IPS DF 6.9 (cell line): ENCODE measurements around the gene XXYLT1.

Source experiments
- DNase-seq: peaks from one replicate; pipeline ENCODE4 v3.0.0-alpha.2; 2013; ENCODE audit warnings: low read depth, low spot score
- H3K27ac ChIP-seq: one replicate; pipeline ENCODE4 v1.5.1; 2013; ENCODE audit warnings: low read length, control low read depth
- H3K27me3 ChIP-seq: 2 replicates; pipeline ENCODE4 v1.6.1; 2013; ENCODE audit warnings: mild to moderate bottlenecking, low read length; ENCODE audit not compliant: control insufficient read depth, insufficient read depth
- H3K36me3 ChIP-seq: 2 replicates; pipeline ENCODE4 v1.6.1; 2013; ENCODE audit warnings: low read length; ENCODE audit not compliant: control insufficient read depth, insufficient read depth
- H3K4me1 ChIP-seq: 2 replicates; pipeline ENCODE4 v1.6.1; 2013; ENCODE audit warnings: low read length; ENCODE audit not compliant: control insufficient read depth, insufficient read depth
- H3K4me3 ChIP-seq: 2 replicates; pipeline ENCODE4 v1.5.1; 2013; ENCODE audit warnings: mild to moderate bottlenecking, low read length
- H3K9me3 ChIP-seq: 2 replicates; pipeline ENCODE4 v1.6.1; 2013; ENCODE audit warnings: low read length, inconsistent platforms; ENCODE audit not compliant: control insufficient read depth, insufficient read depth
- WGBS: extraction: QIAGEN DNeasy Blood & Tissue Kit; methylation state at CpG from one replicate; pipeline ENCODE4 v1.1.7; 2013; ENCODE audit warnings: mixed read lengths, missing lambda C conversion rate; ENCODE audit not compliant: insufficient read length, insufficient coverage; 5-methylcytosine and 5-hydroxymethylcytosine counted together

XXYLT1 gene

DNA sequence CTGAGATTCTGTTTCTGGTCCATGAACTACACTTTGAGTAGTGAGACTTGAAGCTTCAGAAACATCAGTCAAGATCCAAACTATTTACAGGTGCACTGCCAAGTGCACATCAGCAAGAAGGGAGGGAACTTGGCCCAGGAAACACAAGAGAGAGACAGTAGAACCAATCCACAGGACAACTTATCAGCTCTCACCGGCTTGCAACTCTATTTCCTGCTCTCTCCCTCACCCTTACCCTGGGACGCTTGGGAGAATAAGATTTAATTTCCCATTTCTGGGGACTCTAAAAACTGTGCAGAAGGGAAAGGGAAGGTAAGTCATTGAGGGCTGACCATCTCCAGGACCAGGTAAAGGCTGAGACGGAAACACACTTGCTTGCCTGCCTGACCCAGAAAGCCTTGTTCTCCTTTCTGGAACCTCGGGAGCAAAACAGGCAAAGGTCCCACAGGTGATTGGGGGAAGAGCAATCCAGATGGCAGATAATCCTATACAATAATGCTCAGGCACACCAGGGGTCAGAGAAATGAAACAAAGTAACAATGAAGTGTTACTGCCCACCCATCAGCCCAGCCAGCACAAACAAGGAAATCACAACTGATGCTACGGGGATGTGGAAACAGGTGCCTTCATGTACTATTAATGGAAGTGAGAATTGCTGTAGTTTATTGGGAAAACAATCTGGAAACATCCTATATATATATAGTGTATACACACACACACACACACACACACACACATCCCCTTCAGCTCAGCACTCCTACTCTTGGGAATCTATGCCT lies 154.4 kb downstream of the XXYLT1 start:
- no peak overlapping the region for H3K4me3 ChIP-seq
- no peak overlapping the region for H3K27ac ChIP-seq
- WGBS: no CpG with 5 or more reads among the region's 5 CpGs
- H3K27me3 ChIP-seq: no peaks in the 10 kb centered on the region
- DNase-seq: no peak
- no peaks in the 10 kb centered on the region for H3K9me3 ChIP-seq
- H3K36me3 ChIP-seq: no peaks in the 10 kb centered on the region
- peaks cover 6% of the 10 kb centered on the region for H3K4me1 ChIP-seq

DNA sequence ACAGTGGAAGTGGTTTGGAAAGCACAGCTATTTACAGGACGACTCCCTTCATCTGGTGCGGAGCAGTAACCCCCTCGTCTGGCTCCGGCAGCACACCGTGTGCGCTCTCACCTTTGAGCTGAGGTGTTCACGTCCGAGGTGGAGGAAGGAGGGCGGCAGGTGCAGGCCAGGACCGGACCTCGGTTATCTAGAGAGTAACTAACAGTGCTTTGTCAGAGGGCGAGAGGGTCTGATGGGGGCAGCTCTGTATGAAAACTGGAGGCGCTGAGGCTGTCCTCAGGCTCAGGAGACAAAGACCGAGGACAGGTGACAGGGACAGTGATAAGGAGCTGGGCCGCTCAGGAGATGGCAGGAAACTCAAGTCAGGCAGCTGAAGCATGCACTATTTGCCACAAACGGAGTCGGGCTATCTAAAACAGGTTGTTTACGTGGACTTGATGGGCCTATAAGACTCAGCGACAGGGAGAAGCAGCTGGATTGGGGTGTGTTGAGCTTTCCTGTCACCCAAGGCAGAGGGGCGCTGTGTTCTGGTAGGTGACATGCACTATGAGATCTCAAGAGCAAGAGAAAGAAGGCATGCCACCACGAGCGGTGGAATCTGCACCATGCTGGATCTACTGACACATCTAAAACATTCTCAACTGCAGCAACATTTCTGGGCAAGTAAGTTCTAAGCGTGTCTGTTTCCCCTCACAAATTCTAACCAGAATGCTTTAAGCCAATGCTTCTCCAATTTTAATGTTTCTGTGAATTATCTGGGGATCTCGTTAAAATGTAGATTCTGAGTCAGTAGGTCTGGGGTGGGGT lies 155.2 kb downstream of the XXYLT1 start:
- Histone ChIP-seq H3K27ac (no peak overlapping the region), H3K4me3 (no peak overlapping the region), H3K9me3 (no peaks in the 10 kb centered on the region), H3K4me1 (peaks cover 6% of the 10 kb centered on the region), H3K36me3 (no peaks in the 10 kb centered on the region), H3K27me3 (no peaks in the 10 kb centered on the region)
- DNase-seq: no peak
- no CpG with 5 or more reads among the region's 24 CpGs for WGBS

DNA sequence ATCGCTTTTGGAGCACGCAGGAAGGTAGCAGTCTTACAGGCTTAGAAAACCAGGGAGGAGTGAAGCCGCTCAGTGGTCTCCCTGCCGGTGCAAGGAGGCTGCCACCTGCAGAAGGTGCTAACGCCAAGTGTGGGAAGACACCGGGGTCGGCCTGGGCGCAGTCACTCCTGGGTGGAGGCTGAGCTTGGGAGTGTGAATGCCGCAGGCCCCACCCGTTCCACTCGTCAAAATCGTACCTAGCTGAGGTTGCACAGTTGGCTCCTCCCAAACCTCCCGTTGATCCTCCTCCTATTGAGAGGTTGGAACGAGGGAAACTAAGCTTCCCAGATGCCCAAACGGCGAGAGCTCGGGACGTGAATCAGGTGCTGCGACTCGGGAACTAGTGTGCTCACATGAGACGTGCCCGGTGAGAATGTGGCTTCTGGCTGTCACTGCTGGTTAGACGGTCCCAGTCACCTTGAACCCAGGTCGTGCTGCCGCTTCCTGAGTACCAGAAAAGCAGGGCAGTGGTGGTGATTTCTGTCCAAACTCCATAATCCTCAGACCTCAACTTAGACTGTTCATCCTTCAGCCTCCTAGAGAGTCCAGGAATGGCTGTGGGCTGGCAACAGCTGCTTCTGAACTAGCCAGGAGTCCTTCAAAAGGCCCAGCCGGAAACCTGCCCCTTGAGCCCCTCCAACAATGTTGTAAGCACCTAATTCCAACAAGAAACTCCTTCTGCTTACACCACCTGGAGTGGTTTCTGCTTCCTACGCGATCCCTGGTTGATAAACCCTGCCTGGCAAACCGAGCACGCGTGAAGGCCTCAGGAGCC lies 156.0 kb downstream of the XXYLT1 start:
- no peak overlapping the region for H3K4me3 ChIP-seq
- no peaks in the 10 kb centered on the region for H3K36me3 ChIP-seq
- no CpG with 5 or more reads among the region's 31 CpGs for WGBS
- H3K27ac ChIP-seq: no peak overlapping the region
- no peaks in the 10 kb centered on the region for H3K9me3 ChIP-seq
- DNase-seq: no peak
- no peaks in the 10 kb centered on the region for H3K27me3 ChIP-seq
- peaks cover 6% of the 10 kb centered on the region for H3K4me1 ChIP-seq

DNA sequence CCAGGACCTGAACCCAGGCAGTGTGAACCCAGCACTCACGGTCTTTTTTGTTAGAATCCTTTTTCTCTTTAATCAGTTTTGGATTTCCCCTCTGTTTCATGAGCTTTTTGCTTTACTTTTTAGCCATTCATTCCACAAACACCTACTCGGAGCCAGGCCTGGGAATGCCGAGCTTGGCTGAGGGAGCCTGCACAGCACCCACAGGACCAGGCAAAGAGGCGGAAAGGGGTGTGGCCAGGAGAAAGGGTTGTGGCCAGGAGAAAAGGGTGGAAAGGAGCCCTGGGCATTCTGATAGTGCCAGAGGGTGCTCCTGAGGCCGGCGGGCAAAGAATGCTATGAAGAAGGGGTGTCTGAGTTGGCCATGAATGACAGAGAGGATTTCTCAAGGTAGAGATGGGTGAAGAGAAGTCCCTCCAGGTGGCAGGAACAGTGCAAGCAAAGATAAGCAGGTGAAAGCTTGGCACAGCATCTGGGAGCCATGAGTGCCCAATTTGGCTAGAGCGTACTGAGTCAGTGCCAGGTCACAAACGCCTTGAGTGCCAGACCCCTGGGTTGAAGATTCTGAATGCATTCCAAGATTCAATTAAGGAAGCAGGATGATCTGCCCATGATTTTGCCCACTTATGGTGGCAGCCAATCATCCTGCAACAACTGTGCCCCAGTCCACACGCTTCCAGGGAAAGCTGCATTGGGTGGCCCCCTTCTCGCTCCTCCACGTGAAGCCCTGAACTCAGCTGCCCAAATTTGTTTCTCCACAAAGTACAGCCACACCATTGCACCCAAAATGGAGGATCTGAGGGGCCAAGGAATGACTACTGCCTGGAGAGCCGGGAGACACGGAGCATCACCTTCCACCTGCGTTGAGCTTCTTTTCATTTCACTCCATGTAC lies 157.2 kb downstream of the XXYLT1 start:
- no peak for DNase-seq
- no peaks in the 10 kb centered on the region for H3K27me3 ChIP-seq
- no peak overlapping the region for H3K4me3 ChIP-seq
- 0 out of 2 replicates have a peak, but pooled peaks cover 3% of the 10 kb centered on the region for H3K36me3 ChIP-seq
- no peak overlapping the region for H3K27ac ChIP-seq
- H3K9me3 ChIP-seq: no peaks in the 10 kb centered on the region
- no CpG with 5 or more reads among the region's 14 CpGs for WGBS
- H3K4me1 ChIP-seq: peaks cover 4% of the 10 kb centered on the region

DNA sequence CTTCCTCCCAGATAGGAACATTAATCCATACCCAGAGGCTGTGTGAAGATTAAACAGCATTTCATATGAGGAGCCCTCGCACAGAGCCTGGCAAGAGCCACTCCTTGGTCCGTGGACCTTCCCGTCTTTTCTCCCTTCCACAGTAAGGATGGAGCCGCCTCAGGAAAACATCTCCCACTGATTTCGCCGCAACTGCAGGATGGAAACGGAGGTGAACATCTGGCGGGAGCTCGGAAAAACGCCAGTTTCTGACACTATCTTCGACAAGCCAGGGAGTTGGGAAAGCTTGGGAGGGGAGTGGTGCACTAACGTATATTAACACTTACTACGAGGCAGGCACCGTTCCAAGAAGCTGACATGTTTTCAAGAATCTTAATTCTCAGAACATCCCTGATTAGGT lies 157.9 kb downstream of the XXYLT1 start:
- no peak overlapping the region for H3K4me3 ChIP-seq
- DNase-seq: no peak
- H3K4me1 ChIP-seq: peaks cover 1% of the 10 kb centered on the region; the same call in 1 of the 2 replicates
- no peak overlapping the region for H3K27ac ChIP-seq
- H3K27me3 ChIP-seq: no peaks in the 10 kb centered on the region
- H3K9me3 ChIP-seq: no peaks in the 10 kb centered on the region
- 0 out of 2 replicates have a peak, but pooled peaks cover 3% of the 10 kb centered on the region for H3K36me3 ChIP-seq
- whole genome bisulfite sequencing: no CpG with 5 or more reads among the region's 14 CpGs

DNA sequence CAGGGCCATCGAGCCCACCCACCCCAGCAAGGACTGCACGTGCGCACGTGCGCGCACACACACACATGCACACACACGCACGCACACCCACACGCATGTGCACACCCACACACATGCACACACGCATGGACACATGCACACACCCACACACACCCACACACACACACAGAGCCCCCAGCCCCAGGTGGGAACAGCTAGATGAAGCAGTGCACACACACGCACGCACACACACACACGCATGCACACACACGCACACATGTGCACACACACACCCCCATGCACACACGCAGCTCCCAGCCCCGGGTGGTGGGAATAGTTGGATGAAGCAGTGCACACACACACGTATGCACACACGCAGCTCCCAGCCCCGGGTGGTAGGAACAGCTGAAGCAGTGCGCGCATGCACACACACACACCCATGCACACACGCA lies 158.6 kb downstream of the XXYLT1 start:
- no peak overlapping the region for H3K27ac ChIP-seq
- DNase-seq: no peak
- 0 out of 2 replicates have a peak, but pooled peaks cover 3% of the 10 kb centered on the region for H3K36me3 ChIP-seq
- no peaks in the 10 kb centered on the region for H3K4me1 ChIP-seq
- no peaks in the 10 kb centered on the region for H3K27me3 ChIP-seq
- no CpG with 5 or more reads among the region's 22 CpGs for WGBS
- H3K9me3 ChIP-seq: no peaks in the 10 kb centered on the region
- no peak overlapping the region for H3K4me3 ChIP-seq

DNA sequence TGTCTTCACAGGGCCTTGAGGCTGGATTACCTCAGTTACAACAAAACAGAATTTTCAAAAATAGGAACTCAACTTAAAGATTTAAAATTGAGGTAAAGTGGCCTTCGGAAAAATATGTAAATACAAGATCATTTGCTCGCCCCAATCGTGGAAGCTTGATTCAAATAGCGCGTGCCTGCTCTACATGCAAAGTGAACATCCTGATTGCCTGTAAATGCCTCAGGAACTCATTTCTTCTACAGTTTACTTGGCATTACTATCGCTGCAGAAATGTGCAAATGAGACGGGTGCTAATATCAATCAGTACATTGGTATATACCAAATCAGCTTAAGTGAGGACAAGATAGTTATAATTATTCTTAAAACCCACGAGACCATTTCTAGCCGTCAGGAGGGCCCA lies 159.2 kb downstream of the XXYLT1 start:
- Histone ChIP-seq H3K9me3 (no peaks in the 10 kb centered on the region), H3K27ac (no peak overlapping the region), H3K4me1 (no peaks in the 10 kb centered on the region), H3K4me3 (no peak overlapping the region), H3K36me3 (0 out of 2 replicates have a peak, but pooled peaks cover 3% of the 10 kb centered on the region), H3K27me3 (no peaks in the 10 kb centered on the region)
- no CpG with 5 or more reads among the region's 9 CpGs for WGBS
- DNase-seq: no peak

DNA sequence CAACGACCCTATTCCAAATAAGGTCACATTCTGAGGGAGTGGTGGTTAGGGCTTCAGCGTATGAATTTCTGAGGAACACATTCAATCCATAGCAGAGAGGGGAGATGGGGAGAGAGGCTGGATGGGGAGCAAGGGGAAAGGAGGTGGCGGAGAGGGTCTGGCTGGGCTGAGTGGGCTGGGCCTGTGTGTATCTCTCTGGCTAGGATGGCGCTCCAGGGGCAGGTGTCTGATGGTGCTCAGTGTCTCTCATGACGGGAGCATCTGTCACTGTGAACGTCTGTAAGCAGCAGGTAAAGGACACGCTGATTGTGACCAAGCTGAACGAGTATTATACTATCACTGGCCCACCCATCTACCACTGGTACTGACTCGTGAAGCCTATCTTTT lies 159.6 kb downstream of the XXYLT1 start:
- Histone ChIP-seq H3K27ac (no peak overlapping the region), H3K4me3 (no peak overlapping the region), H3K4me1 (no peaks in the 10 kb centered on the region), H3K9me3 (no peaks in the 10 kb centered on the region), H3K27me3 (no peaks in the 10 kb centered on the region), H3K36me3 (0 out of 2 replicates have a peak, but pooled peaks cover 3% of the 10 kb centered on the region)
- no peak for DNase-seq
- no CpG with 5 or more reads among the region's 9 CpGs for WGBS

DNA sequence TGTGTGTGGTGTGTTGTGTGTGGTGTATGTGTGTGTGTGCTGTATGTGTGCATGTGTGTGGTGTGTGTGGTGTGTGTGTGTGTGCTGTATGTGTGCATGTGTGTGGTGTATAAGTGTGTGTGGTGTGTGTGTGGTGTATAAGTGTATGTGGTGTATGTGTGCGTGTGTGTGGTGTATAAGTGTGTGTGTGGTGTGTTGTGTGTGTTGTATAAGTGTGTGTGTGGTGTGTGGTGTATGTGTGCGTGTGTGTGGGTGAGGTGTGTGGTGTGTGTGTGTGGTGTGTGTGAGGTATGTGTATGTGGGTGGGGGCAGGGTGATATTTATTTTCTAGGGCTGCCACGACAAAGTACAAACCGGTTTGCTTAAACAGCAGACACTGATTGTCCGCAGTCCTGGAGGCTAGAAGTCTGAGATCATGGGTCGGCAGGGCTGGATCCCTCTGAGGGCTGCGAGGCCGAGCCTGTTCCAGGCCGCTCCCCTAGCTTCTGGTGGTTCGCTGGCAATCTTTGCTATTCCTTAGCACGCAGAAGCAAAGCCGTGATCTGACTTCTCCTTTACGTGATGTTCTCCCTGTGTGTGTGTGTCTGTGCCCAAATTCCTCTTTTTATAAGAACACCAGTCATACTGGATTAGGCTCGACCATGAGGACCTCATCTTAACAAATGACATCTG lies 160.2 kb downstream of the XXYLT1 start:
- Histone ChIP-seq H3K27me3 (no peaks in the 10 kb centered on the region), H3K9me3 (no peaks in the 10 kb centered on the region), H3K27ac (no peak overlapping the region), H3K36me3 (0 out of 2 replicates have a peak, but pooled peaks cover 3% of the 10 kb centered on the region), H3K4me3 (no peak overlapping the region), H3K4me1 (no peaks in the 10 kb centered on the region)
- DNase-seq: no peak
- WGBS: 100% methylated on average over 2 of the region's 14 CpGs
